ENCODE results near the gene BTG2.

The BTG2 gene

GRCh38 chr1:203278082-203278884, 27.0 kb upstream of the BTG2 start:
- TF ChIP-seq CTCF (IDR thresholded peaks at IDR 0.05): no peak
- H3K27ac ChIP-seq: peak overlapping the region; percentile 82 to 88
- DNase-seq (ENCODE audit: low spot score): peak; percentile 98
- peak overlapping the region; percentile 30 for H3K4me3 ChIP-seq

GRCh38 chr1:203278885-203279406, 26.4 kb upstream of the BTG2 start:
- TF ChIP-seq CTCF (IDR thresholded peaks at IDR 0.05): no peak
- H3K27ac ChIP-seq: peak overlapping the region; percentile 82 to 88
- no peak for DNase-seq (ENCODE audit: low spot score)
- peak overlapping the region; percentile 30 for H3K4me3 ChIP-seq

GRCh38 chr1:203280061-203280460, 25.3 kb upstream of the BTG2 start:
- H3K27ac ChIP-seq: peak overlapping the region in 1 of 2 donors; percentile 82
- no peak for DNase-seq (ENCODE audit: low spot score)
- no peak for TF ChIP-seq CTCF (IDR thresholded peaks at IDR 0.05)
- H3K4me3 ChIP-seq: no peak overlapping the region

GRCh38 chr1:203281033-203281432, 24.3 kb upstream of the BTG2 start:
- H3K4me3 ChIP-seq: no peak overlapping the region
- TF ChIP-seq CTCF (IDR thresholded peaks at IDR 0.05): no peak
- DNase-seq (ENCODE audit: low spot score): peak; percentile 70
- no peak overlapping the region for H3K27ac ChIP-seq

GRCh38 chr1:203281851-203282661, 23.3 kb upstream of the BTG2 start:
- TF ChIP-seq CTCF (IDR thresholded peaks at IDR 0.05): no peak
- Histone ChIP-seq H3K4me3 (no peak overlapping the region), H3K27ac (no peak overlapping the region)
- DNase-seq (ENCODE audit: low spot score): peak; percentile 66

GRCh38 chr1:203282720-203283542, 22.4 kb upstream of the BTG2 start:
- H3K27ac ChIP-seq: no peak overlapping the region
- peak; percentile 72 for DNase-seq (ENCODE audit: low spot score)
- no peak for TF ChIP-seq CTCF (IDR thresholded peaks at IDR 0.05)
- H3K4me3 ChIP-seq: no peak overlapping the region

All from coronary artery (tissue), 2 donors.